Endodermal cell (in vitro differentiated cells): Measurements from ENCODE around the gene NEMP1. TPM values are rescaled to one million over a fixed set of nuclear protein-coding genes. Genes with fewer than 3 reads are reported as not detected.

Experiments used
- DNase-seq: peaks from one replicate; pipeline ENCODE4 v3.0.0-alpha.2; 2017
- H3K27ac ChIP-seq: 2 replicates; pipeline ENCODE4 v1.5.1; 2013; ENCODE audit warnings: mild to moderate bottlenecking, low read depth, low read length, moderate library complexity
- H3K27me3 ChIP-seq: 2 replicates; pipeline ENCODE4 v1.6.1; 2013; ENCODE audit warnings: mild to moderate bottlenecking, low read length, moderate library complexity; ENCODE audit not compliant: insufficient read depth, control insufficient read depth, poor library complexity, severe bottlenecking
- H3K36me3 ChIP-seq: 2 replicates; pipeline ENCODE4 v1.7.0; 2013; ENCODE audit warnings: mild to moderate bottlenecking, low read length, moderate library complexity; ENCODE audit not compliant: control insufficient read depth, insufficient read depth
- H3K4me1 ChIP-seq: one replicate; pipeline ENCODE4 v1.7.0; 2013; ENCODE audit warnings: low read length; ENCODE audit not compliant: control insufficient read depth, insufficient read depth
- H3K4me3 ChIP-seq: 2 replicates; pipeline ENCODE4 v1.5.1; 2013; ENCODE audit warnings: mild to moderate bottlenecking, low read length, moderate library complexity
- H3K9ac ChIP-seq: 2 replicates; pipeline ENCODE4 v1.6.1; 2013; ENCODE audit warnings: mild to moderate bottlenecking, low read length, moderate library complexity; ENCODE audit not compliant: poor library complexity, severe bottlenecking; ENCODE audit errors: extremely low read depth
- H3K9me3 ChIP-seq: 2 replicates; pipeline ENCODE4 v1.6.1; 2013; ENCODE audit warnings: mild to moderate bottlenecking, low read length, moderate library complexity; ENCODE audit not compliant: control insufficient read depth
- H3K27ac Mint-ChIP-seq: 2 replicates; pipeline ENCODE4 v1.8.0; 2020; ENCODE audit warnings: mixed read lengths
- H3K27me3 Mint-ChIP-seq: 2 replicates; pipeline ENCODE4 v1.8.0; 2021; ENCODE audit warnings: mild to moderate bottlenecking, mixed read lengths; ENCODE audit not compliant: insufficient read depth
- H3K36me3 Mint-ChIP-seq: 2 replicates; pipeline ENCODE4 v1.8.0; 2020; ENCODE audit warnings: low read depth, mixed read lengths
- H3K4me1 Mint-ChIP-seq: 2 replicates; pipeline ENCODE4 v1.8.0; 2020; ENCODE audit warnings: mixed read lengths
- H3K4me3 Mint-ChIP-seq: 2 replicates; pipeline ENCODE4 v1.8.0; 2020; ENCODE audit warnings: mild to moderate bottlenecking, moderate library complexity, mixed read lengths
- H3K9me3 Mint-ChIP-seq: 2 replicates; pipeline ENCODE4 v1.8.0; 2020; ENCODE audit warnings: mild to moderate bottlenecking, mixed read lengths
- CTCF ChIP-seq: fragments of 200-600 bp; sonication (generic); conservative IDR thresholded peaks from 2 replicates; pipeline ENCODE4 v1.5.0; 2021; ENCODE audit warnings: antibody characterized with exemption, mild to moderate bottlenecking
- WGBS, 2 experiments: methylation state at CpG; one replicate each; pipeline versions ENCODE4 v1.1.5 to v1.1.7; 2013; ENCODE audit warnings: missing lambda C conversion rate in 2 of 2, mixed read lengths in 1 of 2; ENCODE audit not compliant: insufficient coverage in 1 of 2, insufficient read length in 1 of 2; 5-methylcytosine and 5-hydroxymethylcytosine counted together
- total RNA-seq, 2 donors: library from RNA; stranded (reverse); fragmentation: NEBNext Ultra II Directional in 1 of 2; extraction: Animal tissue kit (Norgen Biotek cat#: 25700) in 1 of 2; gene quantifications; 2 replicates in 1 of 2; 3 replicates in 1 of 2; pipeline ENCODE4 v1.2.1, GENCODE V29; 2021

The NEMP1 gene
- total RNA-seq, 2 donors from 2014 or later = 36.3 to 52.6 TPM

GRCh38 chr12:57063991-57064685, 14.5 kb downstream of the NEMP1 start:
- H3K27ac Mint-ChIP-seq = no peak overlapping the region
- Histone ChIP-seq H3K9me3 (no peaks in the 10 kb centered on the region), H3K4me3 (no peak overlapping the region), H3K27me3 (no peaks in the 10 kb centered on the region), H3K9ac (no peak overlapping the region), H3K27ac (no peak overlapping the region), H3K4me1 (no peaks in the 10 kb centered on the region), H3K36me3 (peaks cover 65% of the 10 kb centered on the region)
- 89 to 100% methylated on average over 2 to 5 of the region's 5 CpGs for WGBS, 2 experiments
- DNase-seq = no peak
- no peaks in the 10 kb centered on the region for H3K4me1 Mint-ChIP-seq
- H3K27me3 Mint-ChIP-seq = no peaks in the 10 kb centered on the region
- peaks cover 51% of the 10 kb centered on the region for H3K36me3 Mint-ChIP-seq
- TF ChIP-seq CTCF = no peak
- no peak overlapping the region for H3K4me3 Mint-ChIP-seq
- H3K9me3 Mint-ChIP-seq = no peaks in the 10 kb centered on the region

GRCh38 chr12:57058454-57058853, 20.1 kb downstream of the NEMP1 start:
- no peaks in the 10 kb centered on the region for H3K27me3 Mint-ChIP-seq
- no peaks in the 10 kb centered on the region for H3K9me3 ChIP-seq
- peaks cover 4% of the 10 kb centered on the region for H3K9me3 Mint-ChIP-seq
- TF ChIP-seq CTCF = no peak
- no peak for DNase-seq
- no peak overlapping the region for H3K9ac ChIP-seq
- H3K36me3 Mint-ChIP-seq = peaks cover 60% of the 10 kb centered on the region
- H3K4me1 ChIP-seq = no peaks in the 10 kb centered on the region
- no peak overlapping the region for H3K27ac Mint-ChIP-seq
- no peaks in the 10 kb centered on the region for H3K27me3 ChIP-seq
- H3K27ac ChIP-seq = no peak overlapping the region
- H3K4me1 Mint-ChIP-seq = no peaks in the 10 kb centered on the region
- H3K4me3 ChIP-seq = no peak overlapping the region
- no peak overlapping the region for H3K4me3 Mint-ChIP-seq
- WGBS, 2 experiments = 96 to 100% methylated on average over 1 of the region's 1 CpG
- peaks cover 66% of the 10 kb centered on the region for H3K36me3 ChIP-seq

- H3K27ac ChIP-seq = peak overlapping the region; percentile 45
- Mint-ChIP-seq H3K9me3 (peaks cover 4% of the 10 kb centered on the region), H3K36me3 (peaks cover 56% of the 10 kb centered on the region), H3K27ac (no peak overlapping the region), H3K27me3 (peaks cover 4% of the 10 kb centered on the region), H3K4me1 (no peaks in the 10 kb centered on the region), H3K4me3 (no peak overlapping the region)
- DNase-seq = no peak
- H3K4me3 ChIP-seq = no peak overlapping the region
- H3K36me3 ChIP-seq = peaks cover 59% of the 10 kb centered on the region
- H3K9me3 ChIP-seq = no peaks in the 10 kb centered on the region
- no peaks in the 10 kb centered on the region for H3K27me3 ChIP-seq
- 96 to 100% methylated on average over 5 to 6 of the region's 6 CpGs for WGBS, 2 experiments
- no peaks in the 10 kb centered on the region for H3K4me1 ChIP-seq
- H3K9ac ChIP-seq = no peak overlapping the region
- no peak for TF ChIP-seq CTCF
Observed at GRCh38 chr12:57057067-57057751, 21.4 kb downstream of the NEMP1 start.
